Vagina (tissue), 2 donors: Measurements from ENCODE around the gene UBQLN4.

ENCODE experiments used
- CTCF ChIP-seq, 3 experiments: fragments of 450-650 bp in 2 of 3; fragments of 200-600 bp in 1 of 3; sonication (generic) in 1 of 3; IDR thresholded peaks; one replicate each; pipeline ENCODE4 v1.5.1; 2017 to 2019; ENCODE audit warnings: antibody characterized with exemption in 3 of 3, mild to moderate bottlenecking in 2 of 3, moderate library complexity in 2 of 3
- POLR2A ChIP-seq, 2 donors: fragments of 450-650 bp; IDR thresholded peaks; one replicate each; pipeline ENCODE4 v1.6.1; 2017; ENCODE audit warnings: antibody characterized with exemption in 2 of 2, mild to moderate bottlenecking in 2 of 2, moderate library complexity in 2 of 2

DNA sequence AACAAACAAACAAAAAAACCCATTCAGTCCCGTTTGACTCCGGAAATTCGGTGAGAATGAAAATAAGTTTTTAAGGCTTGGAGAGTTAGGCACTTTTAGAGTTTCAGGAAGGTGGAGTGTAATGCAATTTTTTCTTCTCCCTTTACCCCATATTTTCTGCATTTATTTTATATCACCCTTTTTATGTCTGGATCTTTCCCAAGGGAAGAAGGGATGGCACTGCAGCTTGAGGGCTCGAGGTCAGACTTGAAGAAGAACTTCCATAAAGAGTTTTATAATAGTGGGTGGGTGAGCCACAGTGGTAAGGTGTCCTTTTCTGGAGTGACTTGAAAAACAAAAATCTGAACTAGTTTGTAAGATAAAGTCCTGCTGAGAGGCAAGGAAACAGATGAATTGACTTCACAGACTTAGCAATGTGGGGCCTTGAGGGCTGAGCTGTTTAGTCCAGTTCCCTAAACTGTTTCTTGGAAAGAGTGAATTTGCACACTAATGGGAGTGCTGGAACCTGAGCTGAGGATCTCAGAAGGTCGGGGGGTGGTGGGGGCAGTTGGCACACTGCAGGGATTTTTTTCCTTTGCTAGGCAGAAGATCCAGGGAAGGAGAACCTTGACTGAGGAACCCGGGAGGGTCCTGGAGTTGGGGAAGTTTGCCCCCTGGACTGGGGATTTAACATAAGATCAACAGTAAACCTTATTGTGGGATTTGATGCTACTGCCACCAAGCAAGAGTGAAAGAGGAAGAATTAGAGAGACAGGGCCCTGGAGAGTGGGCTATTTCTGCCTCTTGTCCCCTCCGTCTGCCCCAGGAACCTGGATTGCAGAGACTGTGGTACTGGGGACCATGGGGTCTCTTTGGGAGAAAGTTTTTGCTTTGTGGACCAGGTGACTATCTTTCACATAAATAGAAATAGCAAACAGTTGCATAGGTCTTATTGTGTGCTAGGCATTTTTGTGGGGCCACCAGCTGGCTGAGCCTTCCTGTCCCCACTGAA lies 30.5 kb upstream of the UBQLN4 start:
- TF ChIP-seq CTCF (IDR thresholded peaks at IDR 0.05) (no peak), POLR2A (IDR thresholded peaks at IDR 0.05) (no peak)
